ENCODE results near the gene ANXA3.

GRCh38 chr4:78599147-78599546 is 47.6 kb downstream of the ANXA3 start:
- TF ChIP-seq, protein P1, sequence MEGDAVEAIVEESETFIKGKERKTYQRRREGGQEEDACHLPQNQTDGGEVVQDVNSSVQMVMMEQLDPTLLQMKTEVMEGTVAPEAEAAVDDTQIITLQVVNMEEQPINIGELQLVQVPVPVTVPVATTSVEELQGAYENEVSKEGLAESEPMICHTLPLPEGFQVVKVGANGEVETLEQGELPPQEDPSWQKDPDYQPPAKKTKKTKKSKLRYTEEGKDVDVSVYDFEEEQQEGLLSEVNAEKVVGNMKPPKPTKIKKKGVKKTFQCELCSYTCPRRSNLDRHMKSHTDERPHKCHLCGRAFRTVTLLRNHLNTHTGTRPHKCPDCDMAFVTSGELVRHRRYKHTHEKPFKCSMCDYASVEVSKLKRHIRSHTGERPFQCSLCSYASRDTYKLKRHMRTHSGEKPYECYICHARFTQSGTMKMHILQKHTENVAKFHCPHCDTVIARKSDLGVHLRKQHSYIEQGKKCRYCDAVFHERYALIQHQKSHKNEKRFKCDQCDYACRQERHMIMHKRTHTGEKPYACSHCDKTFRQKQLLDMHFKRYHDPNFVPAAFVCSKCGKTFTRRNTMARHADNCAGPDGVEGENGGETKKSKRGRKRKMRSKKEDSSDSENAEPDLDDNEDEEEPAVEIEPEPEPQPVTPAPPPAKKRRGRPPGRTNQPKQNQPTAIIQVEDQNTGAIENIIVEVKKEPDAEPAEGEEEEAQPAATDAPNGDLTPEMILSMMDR (IDR thresholded peaks at IDR 0.05; ENCODE audit: low read length) = no peak
- TF ChIP-seq EZH2 (optimal IDR thresholded peaks at IDR 0.05; ENCODE audit: low read depth, low read length) (no peak), EZH2phosphoT487 (IDR thresholded peaks at IDR 0.05; ENCODE audit: low read length) (no peak)
